HL-60/S4 treated with retinoic acid at 250 ng/mL for 4 days and 3 days (cell line): ENCODE results near the gene SPEM3.

Source experiments
- in situ Hi-C: fragments of 300-500 bp; cut with MboI; formaldehyde crosslinking; loops from 2 replicates; pipeline ENCODE4 v1.7.0; 2022; ENCODE audit warnings: low sequenced_read_pairs

The SPEM3 gene

GRCh38 chr17:7403977-7404736, 24.5 kb upstream of the SPEM3 start, which contains the start of gene TMEM256:
TSS of gene TMEM256 (minus strand) at chr17:7404097. CDS start at chr17:7404084, 13 bp downstream.
- in situ Hi-C loops = no loop called here

GRCh38 chr17:7404737-7405349, 23.8 kb upstream of the SPEM3 start:
- in situ Hi-C loops = no loop called here

GRCh38 chr17:7405350-7406234, 23.1 kb upstream of the SPEM3 start:
- in situ Hi-C loops = no loop called here

GRCh38 chr17:7406235-7406825, 22.3 kb upstream of the SPEM3 start:
- in situ Hi-C loops = no loop called here

GRCh38 chr17:7407082-7407481, 21.6 kb upstream of the SPEM3 start:
- in situ Hi-C loops = no loop called here

- in situ Hi-C loops = no loop called here
These were observed 21.0 kb upstream of the SPEM3 start, which contains the start of gene NLGN2 for GRCh38 chr17:7407485-7408251. TSS of gene NLGN2 (plus strand) at chr17:7407845. CDS start at chr17:7408256, 411 bp downstream.

- in situ Hi-C loops = no loop called here
These were observed 20.4 kb upstream of the SPEM3 start for GRCh38 chr17:7408252-7408727.

- in situ Hi-C loops = no loop called here
These were observed 19.8 kb upstream of the SPEM3 start for GRCh38 chr17:7408863-7409262.

- in situ Hi-C loops = no loop called here
These were observed 18.9 kb upstream of the SPEM3 start for GRCh38 chr17:7409716-7410115.

- in situ Hi-C loops = no loop called here
These were observed 17.8 kb upstream of the SPEM3 start for GRCh38 chr17:7410634-7411426.

GRCh38 chr17:7411427-7411750, 17.3 kb upstream of the SPEM3 start:
- in situ Hi-C loops = no loop called here

GRCh38 chr17:7413346-7413985, 15.2 kb upstream of the SPEM3 start:
- in situ Hi-C loops = no loop called here

GRCh38 chr17:7414837-7415236, 13.8 kb upstream of the SPEM3 start:
- in situ Hi-C loops = no loop called here

GRCh38 chr17:7415784-7416183, 12.9 kb upstream of the SPEM3 start:
- in situ Hi-C loops = no loop called here

GRCh38 chr17:7416323-7416722, 12.3 kb upstream of the SPEM3 start:
- in situ Hi-C loops = no loop called here

- in situ Hi-C loops = no loop called here
These were observed 11.5 kb upstream of the SPEM3 start for GRCh38 chr17:7417056-7417655.

- in situ Hi-C loops = no loop called here
These were observed 10.0 kb upstream of the SPEM3 start for GRCh38 chr17:7418472-7419152.
